Activated CD8-positive, alpha-beta T cell treated with anti-CD3 and anti-CD28 coated beads for 36 hours (primary cell): ENCODE measurements around the gene CAMKK2. TPM values are rescaled to one million over a fixed set of nuclear protein-coding genes. Genes with fewer than 3 reads are reported as not detected.
"Not testable (repeated sequence)": the region's sequence is repeated elsewhere in the genome, so short reads cannot be mapped to it uniquely, and the experiment has no call there.

Experiments
- ATAC-seq: fragments of 200-7000 bp; cut with Tn5 transposase; one replicate; pipeline ENCODE4 v1.10.0; 2021; ENCODE audit warnings: mild to moderate bottlenecking, moderate library complexity
- CTCF ChIA-PET: fragments of 350-600 bp; sonication (Branson Sonifier 250); formaldehyde crosslinking; loops from one replicate; lab custom pipeline; 2021; ENCODE audit warnings: antibody characterized with exemption; lab: Charles Lee
- POLR2A ChIA-PET: fragments of 350-600 bp; sonication (Branson Sonifier 250); formaldehyde crosslinking; loops from one replicate; lab custom pipeline; 2021; ENCODE audit warnings: antibody characterized with exemption; lab: Charles Lee
- DNase-seq: peaks from one replicate; pipeline ENCODE4 v3.0.0-alpha.2; 2020
- H3K27ac Mint-ChIP-seq: one replicate; pipeline ENCODE4 v1.8.0; 2021; ENCODE audit warnings: mild to moderate bottlenecking, mixed read lengths
- H3K27me3 Mint-ChIP-seq: one replicate; pipeline ENCODE4 v1.8.0; 2021; ENCODE audit warnings: mixed read lengths
- H3K36me3 Mint-ChIP-seq: one replicate; pipeline ENCODE4 v1.8.0; 2021; ENCODE audit warnings: low read depth, mixed read lengths
- H3K4me1 Mint-ChIP-seq: one replicate; pipeline ENCODE4 v1.8.0; 2021; ENCODE audit warnings: low read depth, mixed read lengths
- H3K4me3 Mint-ChIP-seq: one replicate; pipeline ENCODE4 v1.8.0; 2021; ENCODE audit warnings: mild to moderate bottlenecking, moderate library complexity, mixed read lengths
- H3K9me3 Mint-ChIP-seq: one replicate; pipeline ENCODE4 v1.8.0; 2021; ENCODE audit warnings: mixed read lengths
- CTCF ChIP-seq: fragments of 200-600 bp; IDR thresholded peaks from one replicate; pipeline ENCODE4 v1.8.0; 2022; ENCODE audit warnings: antibody characterized with exemption, mild to moderate bottlenecking
- intact Hi-C: fragments of 100-400 bp; cut with micrococcal nuclease; formaldehyde crosslinking; loops from one replicate; pipeline ENCODE4 v1.10.0; 2022
- total RNA-seq, 2 experiments: library from RNA; stranded (reverse); gene quantifications; one replicate each; pipeline ENCODE4 v1.2.3, GENCODE V29; 2021

CAMKK2 gene
- total RNA-seq, 2 experiments from 2014 or later = 25.2 to 28.0 TPM

- Mint-ChIP-seq H3K27ac (no peak overlapping the region), H3K4me3 (no peak overlapping the region), H3K9me3 (no peaks in the 10 kb centered on the region), H3K27me3 (no peaks in the 10 kb centered on the region), H3K36me3 (no peaks in the 10 kb centered on the region), H3K4me1 (peaks cover 11% of the 10 kb centered on the region)
- ChIA-PET CTCF (interaction anchor here (1.0 to 1.3 kb wide), 2 partner anchors 10 to 17 kb away, joined by 3 to 5 read pairs; no protein-coding TSS in a partner anchor), POLR2A (interaction anchor here (1.2 kb wide), 1 partner anchor 100 kb away, joined by 3 read pairs; no protein-coding TSS in a partner anchor)
- intact Hi-C loops = no loop called here
- TF ChIP-seq CTCF = no peak
- DNase-seq = no peak
- no peak for ATAC-seq
These were observed 3.7 kb upstream of the CAMKK2 start for GRCh38 chr12:121300083-121300819.

GRCh38 chr12:121299662-121300061 lies 3.2 kb upstream of the CAMKK2 start:
- DNase-seq (no peak), ATAC-seq (no peak)
- H3K4me1 Mint-ChIP-seq = peaks cover 13% of the 10 kb centered on the region
- H3K27ac Mint-ChIP-seq = no peak overlapping the region
- peaks cover 1% of the 10 kb centered on the region for H3K36me3 Mint-ChIP-seq
- TF ChIP-seq CTCF = no peak
- intact Hi-C loops = no loop called here
- CTCF ChIA-PET = interaction anchor here (1.3 kb wide), 1 partner anchor 18 kb away, joined by 3 read pairs; no protein-coding TSS in a partner anchor
- POLR2A ChIA-PET = interaction anchor here (1.2 kb wide), 1 partner anchor 101 kb away, joined by 3 read pairs; no protein-coding TSS in a partner anchor
- H3K9me3 Mint-ChIP-seq = no peaks in the 10 kb centered on the region
- no peak overlapping the region for H3K4me3 Mint-ChIP-seq
- H3K27me3 Mint-ChIP-seq = no peaks in the 10 kb centered on the region

- Mint-ChIP-seq H3K4me1 (peaks cover 21% of the 10 kb centered on the region), H3K4me3 (peak overlapping the region; percentile 78)
- DNase-seq, POLR2A ChIA-PET, H3K9me3 Mint-ChIP-seq, H3K27ac Mint-ChIP-seq, intact Hi-C loops, H3K27me3 Mint-ChIP-seq, ATAC-seq, H3K36me3 Mint-ChIP-seq: not testable (repeated sequence)
- CTCF ChIA-PET = interaction anchor here (1.5 kb wide), 1 partner anchor 144 kb away, joined by 3 read pairs; no protein-coding TSS in a partner anchor
These were observed 1.9 kb upstream of the CAMKK2 start for GRCh38 chr12:121298411-121298810.

GRCh38 chr12:121297435-121297991 lies 1.0 kb upstream of the CAMKK2 start:
- intact Hi-C loops = no loop called here
- DNase-seq = peak; percentile 88

More at GRCh38 chr12:121297435-121297991, 1.0 kb upstream of the CAMKK2 start:
- peak; percentile 10 for ATAC-seq
- CTCF ChIA-PET = interaction anchor here (0.7 to 1.5 kb wide), 3 partner anchors 9 to 145 kb away, joined by 3 read pairs; no protein-coding TSS in a partner anchor
- POLR2A ChIA-PET = interaction anchor here (0.7 to 1.5 kb wide), 2 partner anchors 11 to 58 kb away, joined by 3 to 5 read pairs; no protein-coding TSS in a partner anchor
- H3K4me3 Mint-ChIP-seq = peak overlapping the region; percentile 78
- peaks cover 8% of the 10 kb centered on the region for H3K36me3 Mint-ChIP-seq
- peak overlapping the region; percentile 81 for H3K27ac Mint-ChIP-seq
- no peaks in the 10 kb centered on the region for H3K27me3 Mint-ChIP-seq
- TF ChIP-seq CTCF = no peak
- no peaks in the 10 kb centered on the region for H3K9me3 Mint-ChIP-seq
- H3K4me1 Mint-ChIP-seq = peaks cover 22% of the 10 kb centered on the region
